GM18505 (cell line): ENCODE data around the gene CARTPT.

Experiments
- ATAC-seq: cut with Tn5 transposase; IDR thresholded peaks from one replicate; pipeline ENCODE4 v1.9.1; 2021; ENCODE audit not compliant: unreplicated experiment
- POLR2A ChIP-seq: IDR thresholded peaks from 4 replicates; pipeline ENCODE4 v1.6.1; 2011; ENCODE audit warnings: borderline replicate concordance; ENCODE audit not compliant: insufficient read depth, insufficient read length; ENCODE audit errors: extremely low read depth

CARTPT gene

GRCh38 chr5:71706906-71707305, 12.2 kb upstream of the CARTPT start:
- ATAC-seq: no peak
- TF ChIP-seq POLR2A: no peak

GRCh38 chr5:71711610-71712009, 7.5 kb upstream of the CARTPT start:
- ATAC-seq: no peak
- no peak for TF ChIP-seq POLR2A

- no peak for TF ChIP-seq POLR2A
- no peak for ATAC-seq
Observed at GRCh38 chr5:71714911-71715310, 4.2 kb upstream of the CARTPT start.

- no peak for ATAC-seq
Observed at GRCh38 chr5:71727978-71728377, 8.9 kb downstream of the CARTPT start.

GRCh38 chr5:71731015-71731414, 11.9 kb downstream of the CARTPT start:
- no peak for ATAC-seq
- no peak for TF ChIP-seq POLR2A

More at GRCh38 chr5:71727978-71728377, 8.9 kb downstream of the CARTPT start:
- TF ChIP-seq POLR2A: no peak

DNA sequence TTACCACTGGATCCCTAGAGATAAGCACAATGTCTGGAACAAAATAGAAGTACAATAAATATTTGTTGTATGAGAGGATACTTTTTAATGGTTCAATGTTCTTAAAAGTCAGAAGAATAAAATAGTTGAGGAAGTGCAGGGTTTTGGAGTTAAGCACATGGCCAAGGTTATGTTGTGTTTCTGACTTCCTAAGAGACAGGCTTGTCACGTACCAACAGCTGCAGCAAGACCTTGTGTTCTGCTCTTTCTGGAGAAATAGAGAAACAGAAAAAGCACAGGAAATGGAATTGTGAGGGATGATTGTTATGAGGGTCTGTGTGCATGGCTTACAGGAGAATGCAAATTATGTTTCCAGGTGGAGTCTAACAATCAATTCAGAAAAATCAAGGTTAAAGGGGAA, 12.9 kb downstream of the CARTPT start:
- ATAC-seq: no peak
- TF ChIP-seq POLR2A: no peak

DNA sequence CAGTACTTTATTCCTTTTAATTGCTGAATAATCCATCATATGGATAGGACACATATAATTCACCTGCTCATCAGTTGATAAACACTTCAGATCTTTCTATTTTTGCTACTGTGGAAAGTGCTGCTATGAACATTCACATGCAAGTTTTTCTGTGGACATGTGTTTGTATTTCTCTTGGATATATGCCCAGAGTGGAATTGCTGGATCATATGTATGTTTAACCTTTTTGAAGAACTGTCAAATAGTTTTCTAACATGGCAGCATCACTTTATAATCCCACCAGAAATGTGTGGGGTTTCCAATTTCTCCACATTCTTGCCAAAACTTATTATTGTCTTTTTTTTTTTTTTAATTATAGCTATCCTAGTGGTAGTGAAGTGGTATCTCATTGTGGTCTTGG, 15.1 kb downstream of the CARTPT start:
- no peak for ATAC-seq

DNA sequence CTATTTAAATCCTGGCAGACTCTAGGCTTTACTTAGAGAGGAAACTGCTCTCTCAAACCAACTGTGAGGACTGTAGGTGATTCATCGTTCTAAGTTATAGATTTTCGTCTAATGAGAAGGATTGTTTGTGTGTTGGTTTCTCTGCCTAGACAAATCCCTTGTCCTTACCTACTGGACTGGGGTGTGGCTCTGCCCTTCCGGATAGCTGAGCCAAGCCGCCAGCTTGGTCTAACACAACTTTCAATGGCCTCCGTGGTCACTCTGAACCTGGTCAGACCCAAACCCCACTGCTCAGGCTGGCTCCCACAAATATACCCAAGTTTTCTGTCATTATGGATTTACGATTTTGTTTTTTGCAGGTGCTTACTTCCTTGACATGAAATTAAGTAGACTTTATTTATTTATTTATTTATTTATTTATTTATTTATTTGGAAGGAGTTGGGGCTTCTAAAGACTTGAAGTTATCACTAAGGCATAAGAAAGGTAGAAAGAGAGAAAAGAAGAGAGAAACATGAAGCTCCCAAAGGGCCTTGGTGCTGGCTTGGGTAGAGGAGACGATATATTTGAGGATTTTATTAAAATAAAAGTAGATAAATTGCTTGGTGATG, 19.0 kb downstream of the CARTPT start:
- ATAC-seq: no peak
- no peak for TF ChIP-seq POLR2A

More for the DNA sequence above, 15.1 kb downstream of the CARTPT start:
- no peak for TF ChIP-seq POLR2A

DNA sequence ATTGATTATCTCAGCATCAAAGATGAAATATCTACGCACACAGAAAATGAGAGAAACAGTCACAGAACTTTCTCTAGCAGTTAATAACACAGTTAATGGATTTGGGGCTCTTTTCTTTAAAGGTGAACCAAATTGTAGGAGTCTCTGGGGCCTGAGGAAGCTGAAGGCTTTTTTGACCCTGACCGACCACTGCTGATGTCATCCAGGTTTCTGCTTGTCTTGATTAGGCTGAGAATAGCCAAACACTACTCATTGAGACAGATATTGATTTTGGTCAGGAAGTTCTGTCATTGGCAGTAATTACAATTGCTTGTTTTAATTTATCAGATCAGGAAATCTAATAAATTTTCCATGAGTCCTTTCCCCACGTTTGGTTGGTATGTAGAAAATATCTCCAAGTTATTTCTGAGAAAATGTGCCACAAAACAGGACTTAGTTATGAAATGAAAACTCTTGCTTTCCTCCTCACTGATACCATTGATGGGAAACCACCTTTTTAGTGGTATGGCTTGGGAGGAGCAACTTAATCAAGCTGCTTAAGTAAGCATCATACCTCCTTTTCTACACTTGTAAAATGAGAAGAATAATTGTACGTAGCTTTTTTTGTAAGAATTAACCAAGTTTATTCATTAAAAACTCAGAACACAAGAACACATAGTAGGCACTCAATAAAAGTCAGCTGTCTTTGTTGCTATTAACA, 19.7 kb downstream of the CARTPT start:
- ATAC-seq: no peak
- no peak for TF ChIP-seq POLR2A

GRCh38 chr5:71740015-71740753, 21.1 kb downstream of the CARTPT start:
- no peak for ATAC-seq

DNA sequence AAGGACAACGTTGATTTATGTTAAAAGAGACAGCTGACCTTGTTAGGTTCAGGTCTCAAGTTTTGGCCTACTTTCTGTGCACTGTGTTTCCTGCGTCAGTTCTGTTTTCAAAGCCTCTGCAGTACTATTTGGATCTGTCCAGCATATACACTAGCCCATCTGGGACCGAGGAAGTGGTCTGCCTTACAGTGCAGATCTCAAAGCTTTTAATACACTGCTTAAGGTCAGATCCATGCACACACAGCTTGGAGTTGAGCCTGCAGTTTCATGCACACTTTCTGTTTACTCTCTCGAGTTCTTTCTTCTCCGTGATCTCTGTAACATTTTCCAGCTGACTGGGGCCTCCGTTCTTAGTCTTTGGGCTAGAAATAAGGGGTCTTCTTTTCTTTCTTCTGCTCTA, 24.1 kb downstream of the CARTPT start:
- ATAC-seq: no peak
- TF ChIP-seq POLR2A: no peak

More at GRCh38 chr5:71740015-71740753, 21.1 kb downstream of the CARTPT start:
- no peak for TF ChIP-seq POLR2A

DNA sequence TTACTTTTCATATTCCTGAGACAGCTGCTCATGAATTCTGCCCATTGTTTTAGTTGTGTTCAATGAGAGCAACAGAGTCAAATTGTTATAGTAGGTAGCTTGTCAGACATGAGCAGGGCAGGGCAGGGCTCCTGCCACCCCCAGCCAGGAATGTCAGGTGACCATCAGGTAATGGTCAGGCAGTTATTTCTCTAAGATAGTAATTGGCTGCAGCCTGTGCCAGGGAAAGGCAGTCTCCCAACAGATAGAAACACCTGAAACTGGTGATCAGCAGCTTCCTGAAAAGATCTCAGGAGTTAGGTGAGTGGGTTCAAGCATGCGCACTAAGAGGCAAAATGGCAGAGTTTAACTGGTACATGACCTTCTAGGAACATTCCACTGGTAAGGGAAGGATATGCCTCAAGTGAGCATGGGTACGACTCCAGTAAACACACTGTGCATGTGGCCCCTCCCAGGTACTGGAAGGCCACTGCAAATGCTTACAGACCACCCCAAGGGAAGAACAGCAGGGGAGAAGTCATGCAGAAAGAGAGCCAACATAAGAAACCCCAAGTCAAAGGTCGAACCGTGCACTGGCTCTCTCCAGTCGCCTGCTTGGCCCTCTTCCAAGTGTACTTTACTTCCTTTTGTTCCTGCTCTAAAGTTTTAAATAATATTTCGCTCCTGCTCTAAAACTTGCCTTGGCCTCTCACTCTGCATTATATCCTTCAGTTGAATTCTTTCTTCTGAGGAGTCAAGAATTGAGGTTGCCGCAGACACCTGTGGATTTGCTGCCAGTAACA, 25.1 kb downstream of the CARTPT start:
- TF ChIP-seq POLR2A: no peak
- ATAC-seq: no peak

DNA sequence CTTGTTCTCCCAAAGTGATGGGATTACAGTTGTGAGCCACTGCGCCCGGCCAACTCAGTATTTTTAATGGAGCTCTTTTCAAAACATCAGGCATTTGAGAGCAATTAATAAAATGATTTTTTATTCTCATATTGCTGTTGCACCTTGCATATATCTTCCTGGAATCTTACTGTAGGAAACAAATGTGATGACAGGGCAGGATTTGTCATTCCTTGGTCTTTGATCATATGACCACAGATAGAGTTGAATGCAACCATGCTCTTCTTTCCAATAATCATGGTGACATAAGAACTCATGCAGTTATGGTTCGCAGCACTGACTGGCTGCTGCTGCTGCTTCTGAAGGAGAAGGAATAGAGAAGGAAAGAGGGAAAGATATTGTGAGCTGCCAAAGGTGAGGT, 28.1 kb downstream of the CARTPT start:
- no peak for TF ChIP-seq POLR2A
- ATAC-seq: no peak
